ENCODE data around the gene GNB3. TPM values are rescaled to one million over a fixed set of nuclear protein-coding genes. Genes with fewer than 3 reads are reported as not detected.
"Not testable (repeated sequence)": the region's sequence is repeated elsewhere in the genome, so short reads cannot be mapped to it uniquely, and the experiment has no call there.

The GNB3 gene
- total RNA-seq, 1 experiment from 2014 or later: 20.7 TPM

GRCh38 chr12:6861391-6861790 is 20.7 kb downstream of the GNB3 start:
- ChIA-PET CTCF (interaction anchor here (0.6 to 0.7 kb wide), 2 partner anchors 50 to 202 kb away, joined by 4 to 7 read pairs; no protein-coding TSS in a partner anchor), POLR2A (ENCODE audit: low non-redundant PET) (no interaction called here)
- TF ChIP-seq EZH2 (IDR thresholded peaks at IDR 0.05; ENCODE audit: borderline replicate concordance, low read depth, low read length, poor library complexity, severe bottlenecking) (no peak), CTCF (conservative IDR thresholded peaks at IDR 0.05; ENCODE audit: low read depth, low read length) (no peak)
- no TSS peak for BruUV-seq (replicated peaks)
- H3K27me3 ChIP-seq (replicated peaks; ENCODE audit: insufficient read depth, low read depth, low read length, poor library complexity): no peaks in the 10 kb centered on the region
- H3K36me3 ChIP-seq (ENCODE audit: insufficient read depth, low read length, poor library complexity, severe bottlenecking): peaks cover 84% of the 10 kb centered on the region
- intact Hi-C loops (cut with micrococcal nuclease; ENCODE audit: unreplicated experiment): no loop called here
- peaks cover 5% of the 10 kb centered on the region for H3K4me1 ChIP-seq (ENCODE audit: insufficient read depth, low read length, poor library complexity, severe bottlenecking)
- H3K4me3 ChIP-seq (ENCODE audit: low read depth, low read length, poor library complexity, severe bottlenecking): no peak overlapping the region
- DNase-seq (ENCODE audit: low spot score): no peak
- H3K9me3 ChIP-seq (ENCODE audit: low read depth, low read length, poor library complexity, severe bottlenecking): no peaks in the 10 kb centered on the region
- H3K27ac ChIP-seq (ENCODE audit: low read depth, low read length, poor library complexity, severe bottlenecking): no peak overlapping the region

- POLR2A ChIA-PET (ENCODE audit: low non-redundant PET): no interaction called here
- Histone ChIP-seq H3K4me3 (ENCODE audit: low read depth, low read length, poor library complexity, severe bottlenecking) (no peak overlapping the region), H3K36me3 (ENCODE audit: insufficient read depth, low read length, poor library complexity, severe bottlenecking) (peaks cover 67% of the 10 kb centered on the region), H3K9me3 (ENCODE audit: low read depth, low read length, poor library complexity, severe bottlenecking) (no peaks in the 10 kb centered on the region), H3K4me1 (ENCODE audit: insufficient read depth, low read length, poor library complexity, severe bottlenecking) (peaks cover 12% of the 10 kb centered on the region), H3K27me3 (replicated peaks; ENCODE audit: insufficient read depth, low read depth, low read length, poor library complexity) (no peaks in the 10 kb centered on the region), H3K27ac (ENCODE audit: low read depth, low read length, poor library complexity, severe bottlenecking) (no peak overlapping the region)
- TF ChIP-seq CTCF (conservative IDR thresholded peaks at IDR 0.05; ENCODE audit: low read depth, low read length) (no peak), EZH2 (IDR thresholded peaks at IDR 0.05; ENCODE audit: borderline replicate concordance, low read depth, low read length, poor library complexity, severe bottlenecking) (no peak)
- CTCF ChIA-PET: no interaction called here
- no peak for DNase-seq (ENCODE audit: low spot score)
- intact Hi-C loops (cut with micrococcal nuclease; ENCODE audit: unreplicated experiment): no loop called here
- BruUV-seq (replicated peaks): no TSS peak
These were observed 22.3 kb downstream of the GNB3 start for GRCh38 chr12:6863033-6863432.

GRCh38 chr12:6863586-6864321 is 23.0 kb downstream of the GNB3 start:
- Histone ChIP-seq H3K9me3 (ENCODE audit: low read depth, low read length, poor library complexity, severe bottlenecking) (no peaks in the 10 kb centered on the region), H3K27me3 (replicated peaks; ENCODE audit: insufficient read depth, low read depth, low read length, poor library complexity) (no peaks in the 10 kb centered on the region), H3K36me3 (ENCODE audit: insufficient read depth, low read length, poor library complexity, severe bottlenecking) (peaks cover 66% of the 10 kb centered on the region), H3K27ac (ENCODE audit: low read depth, low read length, poor library complexity, severe bottlenecking) (no peak overlapping the region), H3K4me1 (ENCODE audit: insufficient read depth, low read length, poor library complexity, severe bottlenecking) (peaks cover 17% of the 10 kb centered on the region), H3K4me3 (ENCODE audit: low read depth, low read length, poor library complexity, severe bottlenecking) (no peak overlapping the region)
- no peak for DNase-seq (ENCODE audit: low spot score)
- BruUV-seq (replicated peaks): no TSS peak
- ChIA-PET POLR2A (ENCODE audit: low non-redundant PET) (no interaction called here), CTCF (no interaction called here)
- TF ChIP-seq CTCF (conservative IDR thresholded peaks at IDR 0.05; ENCODE audit: low read depth, low read length) (no peak), EZH2 (IDR thresholded peaks at IDR 0.05; ENCODE audit: borderline replicate concordance, low read depth, low read length, poor library complexity, severe bottlenecking) (no peak)
- intact Hi-C loops (cut with micrococcal nuclease; ENCODE audit: unreplicated experiment): no loop called here

GRCh38 chr12:6865307-6865706 is 24.6 kb downstream of the GNB3 start:
- H3K9me3 ChIP-seq (ENCODE audit: low read depth, low read length, poor library complexity, severe bottlenecking); H3K27ac ChIP-seq (ENCODE audit: low read depth, low read length, poor library complexity, severe bottlenecking); H3K27me3 ChIP-seq (replicated peaks; ENCODE audit: insufficient read depth, low read depth, low read length, poor library complexity); H3K4me3 ChIP-seq (ENCODE audit: low read depth, low read length, poor library complexity, severe bottlenecking); CTCF ChIA-PET; intact Hi-C loops (cut with micrococcal nuclease; ENCODE audit: unreplicated experiment); DNase-seq (ENCODE audit: low spot score); BruUV-seq (replicated peaks); POLR2A ChIA-PET (ENCODE audit: low non-redundant PET): not testable (repeated sequence)
- peaks cover 26% of the 10 kb centered on the region for H3K4me1 ChIP-seq (ENCODE audit: insufficient read depth, low read length, poor library complexity, severe bottlenecking)
- H3K36me3 ChIP-seq (ENCODE audit: insufficient read depth, low read length, poor library complexity, severe bottlenecking): peaks cover 71% of the 10 kb centered on the region

Measured in A673 (cell line).